Karpas-422 (cell line): ENCODE data around the gene PROM1. TPM values are rescaled to one million over a fixed set of nuclear protein-coding genes. Genes with fewer than 3 reads are reported as not detected.

Experiments
- DNase-seq: peaks from one replicate; pipeline ENCODE4 v3.0.0-alpha.2; 2015
- H2AFZ ChIP-seq: fragments of 200-600 bp; sonication (generic); 2 replicates; pipeline ENCODE4 v1.6.1; 2014; ENCODE audit warnings: antibody characterized with exemption, low read length, mixed read lengths
- H3K27ac ChIP-seq: fragments of 200-600 bp; sonication (generic); 2 replicates; pipeline ENCODE4 v1.5.1; 2014; ENCODE audit warnings: mild to moderate bottlenecking, low read length, moderate library complexity
- H3K27me3 ChIP-seq: fragments of 200-600 bp; sonication (generic); 2 replicates; pipeline ENCODE4 v1.6.1; 2014; ENCODE audit warnings: low read length, mixed read lengths
- H3K36me3 ChIP-seq: fragments of 200-600 bp; sonication (generic); 2 replicates; pipeline ENCODE4 v1.6.1; 2014; ENCODE audit warnings: low read length, mixed read lengths; ENCODE audit not compliant: insufficient read depth
- H3K4me1 ChIP-seq: fragments of 200-600 bp; sonication (generic); 2 replicates; pipeline ENCODE4 v1.6.1; 2014; ENCODE audit warnings: mild to moderate bottlenecking, low read length, mixed read lengths
- H3K4me2 ChIP-seq: fragments of 200-600 bp; sonication (generic); 2 replicates; pipeline ENCODE4 v1.6.1; 2014; ENCODE audit warnings: low read length, low read depth, mild to moderate bottlenecking; ENCODE audit not compliant: poor library complexity, severe bottlenecking
- H3K4me3 ChIP-seq: fragments of 200-600 bp; sonication (generic); 2 replicates; pipeline ENCODE4 v1.5.1; 2014; ENCODE audit warnings: mild to moderate bottlenecking, antibody characterized with exemption, low read length, mixed read lengths
- H3K79me2 ChIP-seq: fragments of 200-600 bp; sonication (generic); 2 replicates; pipeline ENCODE4 v1.6.1; 2014; ENCODE audit warnings: mild to moderate bottlenecking, low read length, mixed read lengths
- H3K9ac ChIP-seq: fragments of 200-600 bp; sonication (generic); 2 replicates; pipeline ENCODE4 v1.6.0; 2014; ENCODE audit warnings: low read length
- H3K9me2 ChIP-seq: fragments of 200-600 bp; sonication (generic), shearing (Covaris generic); replicated peaks from 2 replicates; pipeline ENCODE4 v1.6.0; 2014; ENCODE audit warnings: mild to moderate bottlenecking, low read length, moderate library complexity; ENCODE audit not compliant: insufficient read depth
- H3K9me3 ChIP-seq: fragments of 300-700, 200-600 bp; sonication (generic); 2 replicates; pipeline ENCODE4 v1.6.1; 2014; ENCODE audit warnings: low read length, mixed read lengths
- H4K20me1 ChIP-seq: fragments of 200-600 bp; sonication (generic); 2 replicates; pipeline ENCODE4 v1.6.1; 2014; ENCODE audit warnings: mild to moderate bottlenecking, antibody characterized with exemption, low read length, low read depth; ENCODE audit not compliant: insufficient read depth
- total RNA-seq: library from RNA; depleted of rRNA; stranded (reverse); fragments of >200 nt; shearing (Covaris generic); gene quantifications from 2 replicates; pipeline ENCODE4 v1.2.3, GENCODE V29; 2014; ENCODE audit warnings: low replicate concordance

PROM1 gene
- total RNA-seq, 1 experiment from 2014 or later: 0.26 TPM

DNA sequence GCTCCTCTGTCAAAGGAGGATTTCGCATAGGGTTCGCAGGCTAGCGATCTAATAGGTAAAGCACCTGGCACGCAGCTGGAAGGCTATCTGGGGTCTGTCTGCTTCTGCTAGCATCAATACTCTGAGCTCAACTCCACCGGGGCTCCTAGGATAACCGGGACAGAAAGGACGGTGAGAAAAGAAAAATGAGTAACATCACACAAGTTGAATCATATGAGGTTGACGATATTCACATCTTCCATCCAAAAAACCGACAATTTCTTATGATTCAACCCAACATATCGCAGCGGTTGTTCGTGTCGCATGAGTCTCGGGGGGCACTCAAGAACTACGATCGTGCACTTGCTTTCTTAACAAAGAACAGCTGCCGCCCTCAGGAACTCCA lies 1.8 kb downstream of the PROM1 start:
- Histone ChIP-seq H3K9ac (no peak overlapping the region), H3K27ac (no peak overlapping the region), H2AFZ (no peak overlapping the region), H3K27me3 (no peaks in the 10 kb centered on the region), H4K20me1 (no peaks in the 10 kb centered on the region), H3K9me2 (no peaks in the 10 kb centered on the region), H3K4me3 (no peak overlapping the region), H3K9me3 (no peaks in the 10 kb centered on the region), H3K36me3 (no peaks in the 10 kb centered on the region), H3K4me2 (no peak overlapping the region), H3K79me2 (no peaks in the 10 kb centered on the region), H3K4me1 (no peaks in the 10 kb centered on the region)
- DNase-seq: no peak

DNA sequence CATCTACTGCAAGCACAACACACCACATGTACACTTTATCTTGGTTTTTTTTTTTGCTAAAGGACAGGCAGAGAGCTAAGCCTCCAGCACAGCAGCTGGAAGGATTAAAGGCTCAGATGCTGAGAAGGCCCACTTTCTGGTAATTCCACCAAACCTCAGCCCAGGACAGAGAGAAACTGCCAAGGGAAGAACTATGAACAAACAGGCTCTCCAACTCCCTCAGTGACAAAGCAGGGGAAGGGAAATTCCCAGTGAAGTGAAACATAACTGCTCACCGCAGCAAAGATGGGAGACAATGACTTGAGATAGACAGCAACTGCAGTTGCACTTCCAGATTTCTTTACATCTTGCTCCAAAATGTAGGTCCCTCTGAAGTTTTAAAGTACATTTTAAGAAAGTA lies 4.8 kb downstream of the PROM1 start:
- no peak overlapping the region for H3K4me3 ChIP-seq
- H3K9me2 ChIP-seq: no peaks in the 10 kb centered on the region
- DNase-seq: no peak
- H3K79me2 ChIP-seq: no peaks in the 10 kb centered on the region
- H3K9me3 ChIP-seq: no peaks in the 10 kb centered on the region
- H3K27me3 ChIP-seq: no peaks in the 10 kb centered on the region
- H4K20me1 ChIP-seq: no peaks in the 10 kb centered on the region
- H3K4me2 ChIP-seq: no peak overlapping the region
- H3K27ac ChIP-seq: no peak overlapping the region
- H2AFZ ChIP-seq: no peak overlapping the region
- no peaks in the 10 kb centered on the region for H3K36me3 ChIP-seq
- H3K4me1 ChIP-seq: no peaks in the 10 kb centered on the region
- no peak overlapping the region for H3K9ac ChIP-seq

DNA sequence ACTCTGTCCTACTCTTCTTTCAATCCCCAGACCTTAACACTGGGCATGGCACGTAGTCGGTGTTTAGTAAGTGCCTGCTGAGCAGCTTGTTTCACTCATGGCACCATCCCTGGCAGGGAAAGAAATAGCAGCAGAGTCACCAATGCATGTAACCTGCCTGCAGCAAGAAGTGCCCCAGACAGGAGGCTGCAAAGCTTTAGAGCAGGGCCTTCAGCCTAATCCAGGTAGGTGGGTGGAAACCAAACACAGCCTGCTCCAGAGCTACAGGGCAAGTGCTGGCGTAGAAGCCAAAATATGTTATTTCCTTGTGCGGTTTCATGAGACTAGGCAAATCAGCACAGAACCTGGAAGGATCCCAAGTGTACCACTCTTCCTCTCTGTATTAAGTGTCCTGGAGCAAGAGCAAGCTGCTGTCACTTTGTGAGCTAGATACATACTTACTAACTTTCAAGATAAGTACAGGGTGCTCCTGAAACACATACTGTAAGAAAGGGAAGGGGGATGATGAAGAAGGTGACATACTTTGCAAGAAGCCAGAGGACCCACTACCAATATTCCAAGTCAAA lies 5.5 kb downstream of the PROM1 start:
- H3K4me1 ChIP-seq: no peaks in the 10 kb centered on the region
- H3K27me3 ChIP-seq: no peaks in the 10 kb centered on the region
- no peak for DNase-seq

DNA sequence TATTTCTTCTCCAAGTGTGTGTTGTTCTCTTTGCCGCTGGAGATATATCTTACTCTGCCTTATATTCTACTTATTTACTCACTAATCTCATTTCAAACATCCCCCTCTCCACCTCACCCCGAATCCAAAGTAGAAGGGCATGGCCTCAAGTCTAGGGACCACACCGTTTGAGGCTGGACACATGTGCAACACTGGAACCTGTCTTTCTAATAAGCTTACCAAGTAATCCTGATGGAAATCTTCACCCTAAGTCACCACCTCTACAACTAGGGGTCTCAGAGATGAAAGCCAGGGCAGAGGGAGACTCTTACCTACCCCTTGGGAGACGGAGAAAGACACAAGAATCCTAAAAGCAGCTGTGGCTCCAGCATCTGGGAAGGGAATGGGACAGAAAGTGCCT lies 6.0 kb downstream of the PROM1 start:
- Histone ChIP-seq H3K4me3 (no peak overlapping the region), H4K20me1 (no peaks in the 10 kb centered on the region), H3K27ac (no peak overlapping the region), H3K9me3 (no peaks in the 10 kb centered on the region), H3K4me2 (no peak overlapping the region), H3K27me3 (no peaks in the 10 kb centered on the region), H3K79me2 (no peaks in the 10 kb centered on the region), H2AFZ (no peak overlapping the region), H3K9me2 (no peaks in the 10 kb centered on the region), H3K4me1 (no peaks in the 10 kb centered on the region), H3K9ac (no peak overlapping the region), H3K36me3 (no peaks in the 10 kb centered on the region)
- no peak for DNase-seq

More for the DNA sequence above, 5.5 kb downstream of the PROM1 start:
- no peaks in the 10 kb centered on the region for H3K9me3 ChIP-seq
- no peak overlapping the region for H3K4me2 ChIP-seq
- no peak overlapping the region for H2AFZ ChIP-seq
- H3K27ac ChIP-seq: no peak overlapping the region
- no peak overlapping the region for H3K9ac ChIP-seq
- no peaks in the 10 kb centered on the region for H3K79me2 ChIP-seq
- no peaks in the 10 kb centered on the region for H4K20me1 ChIP-seq
- H3K9me2 ChIP-seq: no peaks in the 10 kb centered on the region
- no peak overlapping the region for H3K4me3 ChIP-seq
- H3K36me3 ChIP-seq: no peaks in the 10 kb centered on the region

DNA sequence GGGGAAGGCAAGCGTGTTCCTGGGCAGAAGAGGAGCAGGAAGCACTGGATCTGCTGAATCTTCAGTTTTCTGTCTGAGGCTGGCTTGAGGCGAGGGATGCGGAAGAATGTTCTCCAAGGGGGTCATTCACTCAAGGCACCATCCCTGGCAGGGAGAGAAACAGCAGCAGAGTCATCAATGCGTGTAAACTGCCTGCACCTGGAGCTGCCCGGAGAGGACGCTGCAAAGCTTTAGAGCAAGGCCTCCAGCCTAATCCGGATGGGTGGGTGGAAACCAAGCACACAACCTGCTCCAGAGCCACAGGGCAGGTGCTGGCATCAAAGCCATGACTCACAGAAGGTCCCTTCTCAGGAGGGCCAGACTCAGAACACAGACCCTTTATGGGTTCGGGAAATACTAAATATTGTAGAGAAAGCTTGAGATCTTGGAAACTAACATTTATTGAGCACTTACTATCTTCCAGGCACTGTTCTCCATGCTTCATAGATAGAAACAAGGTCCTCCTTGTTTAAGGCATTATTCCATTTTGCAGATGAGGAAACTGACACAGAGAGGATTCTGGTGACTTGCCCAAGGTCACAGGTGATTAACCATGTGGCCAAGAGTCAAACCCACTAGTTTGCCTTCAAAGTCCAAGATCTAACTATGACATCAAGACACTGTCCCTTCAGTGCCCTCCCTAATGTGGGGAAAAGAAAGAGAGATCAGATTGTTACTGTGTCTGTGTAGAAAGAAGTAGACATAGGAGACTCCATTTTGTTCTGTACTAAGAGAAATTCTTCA lies 7.7 kb downstream of the PROM1 start:
- no peaks in the 10 kb centered on the region for H3K9me3 ChIP-seq
- H3K4me1 ChIP-seq: no peaks in the 10 kb centered on the region
- DNase-seq: no peak
- no peak overlapping the region for H2AFZ ChIP-seq
- no peak overlapping the region for H3K27ac ChIP-seq
- no peaks in the 10 kb centered on the region for H4K20me1 ChIP-seq
- H3K36me3 ChIP-seq: no peaks in the 10 kb centered on the region
- no peak overlapping the region for H3K9ac ChIP-seq
- no peaks in the 10 kb centered on the region for H3K9me2 ChIP-seq
- H3K79me2 ChIP-seq: no peaks in the 10 kb centered on the region
- H3K27me3 ChIP-seq: no peaks in the 10 kb centered on the region
- no peak overlapping the region for H3K4me2 ChIP-seq
- H3K4me3 ChIP-seq: no peak overlapping the region

DNA sequence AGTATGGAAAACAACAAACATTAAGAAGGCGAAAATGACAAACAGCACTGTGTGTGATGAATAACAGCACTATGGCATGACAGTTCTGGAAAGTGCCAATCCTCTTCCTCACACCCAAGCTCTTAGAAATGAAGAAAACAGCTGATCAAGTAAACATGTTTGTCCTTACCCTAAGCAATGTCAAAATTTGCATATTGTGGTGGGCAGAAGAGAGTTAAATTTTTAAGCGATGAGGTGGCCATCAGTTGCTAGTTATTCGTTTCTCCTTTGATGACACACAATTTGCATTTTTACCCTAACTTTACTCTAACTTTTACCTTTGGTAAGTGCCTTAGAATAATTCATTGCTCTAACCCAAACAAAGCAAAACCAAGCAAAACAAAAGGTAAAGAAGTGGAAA lies 8.8 kb downstream of the PROM1 start:
- Histone ChIP-seq H3K9me3 (no peaks in the 10 kb centered on the region), H3K27ac (no peak overlapping the region), H3K36me3 (no peaks in the 10 kb centered on the region), H3K4me3 (no peak overlapping the region), H4K20me1 (no peaks in the 10 kb centered on the region), H3K4me2 (no peak overlapping the region), H2AFZ (no peak overlapping the region), H3K79me2 (no peaks in the 10 kb centered on the region), H3K4me1 (no peaks in the 10 kb centered on the region), H3K9ac (no peak overlapping the region), H3K27me3 (no peaks in the 10 kb centered on the region), H3K9me2 (no peaks in the 10 kb centered on the region)
- DNase-seq: no peak

DNA sequence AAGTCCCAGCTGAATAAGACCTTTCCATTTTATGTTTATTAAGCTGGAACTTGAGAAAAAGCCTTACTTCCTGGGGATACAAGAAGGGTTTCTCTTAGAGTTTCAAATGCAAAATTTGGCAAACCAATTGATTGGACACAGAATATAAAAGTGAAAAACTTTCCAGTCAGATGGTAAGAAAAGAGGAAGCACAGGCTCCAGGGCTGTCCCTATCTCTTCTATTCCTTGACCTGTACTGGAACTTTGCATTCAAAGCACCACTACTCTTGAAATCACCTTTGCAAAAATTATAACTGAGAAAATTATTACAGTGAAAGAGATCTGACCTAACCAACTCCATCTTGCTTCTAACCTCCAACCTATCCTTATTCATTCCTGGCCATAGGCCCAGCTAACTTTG lies 11.7 kb downstream of the PROM1 start:
- H3K9ac ChIP-seq: no peak overlapping the region

DNA sequence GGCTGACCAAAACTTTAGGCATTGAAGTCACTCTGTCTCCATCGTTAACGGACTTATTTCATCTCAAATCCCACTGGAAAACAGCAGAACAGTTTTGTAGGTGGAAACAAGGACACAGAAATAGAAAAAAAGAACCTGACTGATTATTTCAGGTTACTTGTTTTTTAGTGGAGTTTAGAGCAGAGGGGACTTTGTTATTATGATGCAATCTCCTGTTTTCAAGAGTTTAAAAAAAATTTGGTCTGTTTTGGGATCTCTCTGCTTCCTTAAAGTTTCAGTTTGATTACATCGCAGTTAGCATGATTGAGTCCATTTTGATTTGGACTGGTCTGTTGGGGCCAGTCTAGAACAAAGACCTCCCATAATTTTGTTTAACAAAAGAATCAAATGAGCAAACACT lies 13.6 kb downstream of the PROM1 start:
- H3K4me2 ChIP-seq: no peak overlapping the region
- no peak overlapping the region for H3K27ac ChIP-seq
- DNase-seq: no peak
- no peaks in the 10 kb centered on the region for H3K27me3 ChIP-seq
- no peak overlapping the region for H3K9ac ChIP-seq
- no peaks in the 10 kb centered on the region for H3K36me3 ChIP-seq
- H3K4me3 ChIP-seq: no peak overlapping the region
- no peaks in the 10 kb centered on the region for H3K4me1 ChIP-seq
- no peaks in the 10 kb centered on the region for H3K9me2 ChIP-seq
- no peaks in the 10 kb centered on the region for H3K9me3 ChIP-seq
- H2AFZ ChIP-seq: no peak overlapping the region
- H4K20me1 ChIP-seq: no peaks in the 10 kb centered on the region
- no peaks in the 10 kb centered on the region for H3K79me2 ChIP-seq

More for the DNA sequence above, 11.7 kb downstream of the PROM1 start:
- Histone ChIP-seq H3K4me2 (no peak overlapping the region), H2AFZ (no peak overlapping the region), H3K27ac (no peak overlapping the region), H3K4me3 (no peak overlapping the region), H3K9me3 (no peaks in the 10 kb centered on the region), H3K79me2 (no peaks in the 10 kb centered on the region), H3K36me3 (no peaks in the 10 kb centered on the region), H3K4me1 (no peaks in the 10 kb centered on the region), H3K9me2 (no peaks in the 10 kb centered on the region), H4K20me1 (no peaks in the 10 kb centered on the region), H3K27me3 (no peaks in the 10 kb centered on the region)
- no peak for DNase-seq
